A549 (cell line): Measurements from ENCODE around the gene RPH3AL.

Experiments
- ESRRA ChIP-seq: fragments of 150-350 bp; IDR thresholded peaks from 2 replicates; pipeline ENCODE4 v1.6.1; 2014; ENCODE audit warnings: mild to moderate bottlenecking, low read length, borderline replicate concordance
- POLR2AphosphoS2 ChIP-seq: conservative IDR thresholded peaks from 2 replicates; pipeline ENCODE4 v1.6.1; 2012; ENCODE audit warnings: low read length, improper control_type of control experiment, inconsistent platforms
- ZFP36 ChIP-seq: fragments of 450-650 bp; IDR thresholded peaks from 2 replicates; pipeline ENCODE4 v1.6.1; 2014; ENCODE audit warnings: borderline replicate concordance; ENCODE audit not compliant: partially characterized antibody
- ZSCAN20 ChIP-seq: fragments of 250-450 bp; sonication (Bioruptor Pico); IDR thresholded peaks from 2 replicates; pipeline ENCODE4 v1.8.0; 2022; ENCODE audit warnings: mild to moderate bottlenecking, moderate library complexity
- TF ChIP-seq, protein P1 (sequence below): IDR thresholded peaks from 2 replicates; pipeline ENCODE4 v1.6.1; 2012
- TF ChIP-seq, protein P2 (sequence below): fragments of 200-600 bp; sonication (generic); IDR thresholded peaks from 2 replicates; pipeline ENCODE4 v1.6.1; 2016; ENCODE audit warnings: antibody characterized with exemption, mild to moderate bottlenecking, moderate library complexity

DNA sequence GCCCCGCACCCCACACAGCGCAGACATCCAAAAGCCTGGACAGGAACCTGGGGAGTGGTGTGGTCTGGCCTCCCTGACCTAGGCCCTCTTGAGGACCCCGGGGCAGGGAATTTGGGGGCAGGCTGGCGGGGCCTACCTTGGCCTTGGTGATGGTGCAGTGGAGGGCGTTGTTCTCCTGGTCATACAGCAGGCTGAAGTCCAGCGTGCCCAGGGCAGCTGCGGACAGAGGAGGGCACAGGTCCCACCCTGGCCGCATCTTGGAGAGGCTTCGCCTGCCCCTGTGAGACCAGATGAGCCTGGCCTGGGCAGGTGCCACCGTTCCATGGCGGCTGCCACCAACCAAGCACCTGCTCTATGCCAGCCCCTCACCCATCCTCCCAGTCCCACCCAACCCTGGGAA lies 180.2 kb downstream of the RPH3AL start:
- no peak for TF ChIP-seq ESRRA
- TF ChIP-seq, protein P1, sequence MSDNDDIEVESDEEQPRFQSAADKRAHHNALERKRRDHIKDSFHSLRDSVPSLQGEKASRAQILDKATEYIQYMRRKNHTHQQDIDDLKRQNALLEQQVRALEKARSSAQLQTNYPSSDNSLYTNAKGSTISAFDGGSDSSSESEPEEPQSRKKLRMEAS = no peak
- no peak for TF ChIP-seq ZFP36
- TF ChIP-seq ZSCAN20 (CRISPR knock-in tag) = no peak
- no peak for TF ChIP-seq POLR2AphosphoS2
- TF ChIP-seq, protein P2, sequence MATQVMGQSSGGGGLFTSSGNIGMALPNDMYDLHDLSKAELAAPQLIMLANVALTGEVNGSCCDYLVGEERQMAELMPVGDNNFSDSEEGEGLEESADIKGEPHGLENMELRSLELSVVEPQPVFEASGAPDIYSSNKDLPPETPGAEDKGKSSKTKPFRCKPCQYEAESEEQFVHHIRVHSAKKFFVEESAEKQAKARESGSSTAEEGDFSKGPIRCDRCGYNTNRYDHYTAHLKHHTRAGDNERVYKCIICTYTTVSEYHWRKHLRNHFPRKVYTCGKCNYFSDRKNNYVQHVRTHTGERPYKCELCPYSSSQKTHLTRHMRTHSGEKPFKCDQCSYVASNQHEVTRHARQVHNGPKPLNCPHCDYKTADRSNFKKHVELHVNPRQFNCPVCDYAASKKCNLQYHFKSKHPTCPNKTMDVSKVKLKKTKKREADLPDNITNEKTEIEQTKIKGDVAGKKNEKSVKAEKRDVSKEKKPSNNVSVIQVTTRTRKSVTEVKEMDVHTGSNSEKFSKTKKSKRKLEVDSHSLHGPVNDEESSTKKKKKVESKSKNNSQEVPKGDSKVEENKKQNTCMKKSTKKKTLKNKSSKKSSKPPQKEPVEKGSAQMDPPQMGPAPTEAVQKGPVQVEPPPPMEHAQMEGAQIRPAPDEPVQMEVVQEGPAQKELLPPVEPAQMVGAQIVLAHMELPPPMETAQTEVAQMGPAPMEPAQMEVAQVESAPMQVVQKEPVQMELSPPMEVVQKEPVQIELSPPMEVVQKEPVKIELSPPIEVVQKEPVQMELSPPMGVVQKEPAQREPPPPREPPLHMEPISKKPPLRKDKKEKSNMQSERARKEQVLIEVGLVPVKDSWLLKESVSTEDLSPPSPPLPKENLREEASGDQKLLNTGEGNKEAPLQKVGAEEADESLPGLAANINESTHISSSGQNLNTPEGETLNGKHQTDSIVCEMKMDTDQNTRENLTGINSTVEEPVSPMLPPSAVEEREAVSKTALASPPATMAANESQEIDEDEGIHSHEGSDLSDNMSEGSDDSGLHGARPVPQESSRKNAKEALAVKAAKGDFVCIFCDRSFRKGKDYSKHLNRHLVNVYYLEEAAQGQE = no peak
